BJ (cell line): ENCODE results near the gene VSIG10L2. TPM values are rescaled to one million over a fixed set of nuclear protein-coding genes. Genes with fewer than 3 reads are reported as not detected.

ENCODE experiments used
- CTCF ChIA-PET: fragments of 350-600 bp; formaldehyde crosslinking; extraction: SDS; loops from one replicate; lab custom pipeline; 2021; ENCODE audit warnings: antibody characterized with exemption, inconsistent platforms; lab: Yijun Ruan, JAX
- POLR2A ChIA-PET: fragments of 300-600 bp; sonication (Branson Sonifier 250); formaldehyde crosslinking; extraction: SDS; loops from one replicate; lab custom pipeline; 2021; ENCODE audit warnings: antibody characterized with exemption; lab: Charles Lee
- DNase-seq: peaks from one replicate; pipeline ENCODE4 v3.0.0-alpha.2; 2011; ENCODE audit warnings: low read depth
- H3K27me3 ChIP-seq: 2 replicates; pipeline ENCODE4 v1.6.0; 2011; ENCODE audit warnings: low read length; ENCODE audit not compliant: control insufficient read depth, insufficient read depth
- H3K36me3 ChIP-seq: 2 replicates; pipeline ENCODE4 v1.5.1; 2011; ENCODE audit warnings: low read length; ENCODE audit not compliant: control insufficient read depth, insufficient read depth
- H3K4me3 ChIP-seq: 2 replicates; pipeline ENCODE4 v1.5.1; 2011; ENCODE audit warnings: low read depth, mild to moderate bottlenecking, control low read depth, low read length
- polyA plus RNA-seq: library from polyadenylated mRNA; depleted of rRNA; stranded (reverse); fragments of >200 nt; gene quantifications from 2 replicates; pipeline ENCODE4 v1.2.3, GENCODE V29; 2011
- TF ChIP-seq, protein P1 (sequence below): IDR thresholded peaks from 2 replicates; pipeline ENCODE4 v1.5.1; 2011; ENCODE audit warnings: low read depth, mild to moderate bottlenecking, control low read depth, inconsistent platforms, low read length, moderate library complexity; ENCODE audit not compliant: insufficient read depth

Gene VSIG10L2
- polyA plus RNA-seq, 1 experiment: not detected

- TF ChIP-seq, protein P1, sequence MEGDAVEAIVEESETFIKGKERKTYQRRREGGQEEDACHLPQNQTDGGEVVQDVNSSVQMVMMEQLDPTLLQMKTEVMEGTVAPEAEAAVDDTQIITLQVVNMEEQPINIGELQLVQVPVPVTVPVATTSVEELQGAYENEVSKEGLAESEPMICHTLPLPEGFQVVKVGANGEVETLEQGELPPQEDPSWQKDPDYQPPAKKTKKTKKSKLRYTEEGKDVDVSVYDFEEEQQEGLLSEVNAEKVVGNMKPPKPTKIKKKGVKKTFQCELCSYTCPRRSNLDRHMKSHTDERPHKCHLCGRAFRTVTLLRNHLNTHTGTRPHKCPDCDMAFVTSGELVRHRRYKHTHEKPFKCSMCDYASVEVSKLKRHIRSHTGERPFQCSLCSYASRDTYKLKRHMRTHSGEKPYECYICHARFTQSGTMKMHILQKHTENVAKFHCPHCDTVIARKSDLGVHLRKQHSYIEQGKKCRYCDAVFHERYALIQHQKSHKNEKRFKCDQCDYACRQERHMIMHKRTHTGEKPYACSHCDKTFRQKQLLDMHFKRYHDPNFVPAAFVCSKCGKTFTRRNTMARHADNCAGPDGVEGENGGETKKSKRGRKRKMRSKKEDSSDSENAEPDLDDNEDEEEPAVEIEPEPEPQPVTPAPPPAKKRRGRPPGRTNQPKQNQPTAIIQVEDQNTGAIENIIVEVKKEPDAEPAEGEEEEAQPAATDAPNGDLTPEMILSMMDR: no peak
- no peak for DNase-seq
- Histone ChIP-seq H3K27me3 (no peaks in the 10 kb centered on the region), H3K36me3 (no peaks in the 10 kb centered on the region), H3K4me3 (no peak overlapping the region)
- CTCF ChIA-PET: interaction anchor here (2.8 kb wide), 1 partner anchor 15 kb away, joined by 8 read pairs; no protein-coding TSS in a partner anchor
- POLR2A ChIA-PET: no interaction called here
Measured at GRCh38 chr11:125957618-125958332, 11.9 kb downstream of the VSIG10L2 start.

- POLR2A ChIA-PET: no interaction called here
- TF ChIP-seq, protein P1: no peak
- no peak for DNase-seq
- H3K36me3 ChIP-seq: no peaks in the 10 kb centered on the region
- no peaks in the 10 kb centered on the region for H3K27me3 ChIP-seq
- CTCF ChIA-PET: no interaction called here
- H3K4me3 ChIP-seq: no peak overlapping the region
Measured at GRCh38 chr11:125958872-125959400, 13.1 kb downstream of the VSIG10L2 start.

GRCh38 chr11:125959511-125959910 is 13.7 kb downstream of the VSIG10L2 start:
- DNase-seq: no peak
- ChIA-PET POLR2A (no interaction called here), CTCF (no interaction called here)
- Histone ChIP-seq H3K27me3 (no peaks in the 10 kb centered on the region), H3K36me3 (no peaks in the 10 kb centered on the region), H3K4me3 (no peak overlapping the region)
- TF ChIP-seq, protein P1: no peak

DNA sequence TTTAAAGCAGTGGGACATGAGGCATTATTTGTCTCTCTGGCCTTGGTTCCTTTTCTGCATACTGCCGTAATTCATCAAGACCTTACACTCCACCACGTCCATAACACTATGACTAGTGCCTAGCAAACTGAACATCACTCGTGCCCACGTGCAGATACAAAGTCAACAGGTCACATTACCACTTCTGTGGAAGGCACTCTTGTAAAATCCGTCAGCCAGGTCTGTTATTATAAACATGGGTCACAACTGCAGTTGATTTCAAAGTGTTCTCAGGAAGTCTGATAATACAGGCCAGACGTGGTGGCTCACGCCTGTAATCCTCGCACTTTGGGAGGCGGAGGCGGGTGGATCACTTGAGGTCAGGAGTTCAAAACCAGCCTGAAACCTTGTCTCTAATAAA is 14.1 kb downstream of the VSIG10L2 start:
- H3K36me3 ChIP-seq: no peaks in the 10 kb centered on the region
- H3K4me3 ChIP-seq: no peak overlapping the region
- ChIA-PET POLR2A (no interaction called here), CTCF (no interaction called here)
- TF ChIP-seq, protein P1: no peak
- no peaks in the 10 kb centered on the region for H3K27me3 ChIP-seq
- DNase-seq: no peak

GRCh38 chr11:125960771-125961170 is 14.9 kb downstream of the VSIG10L2 start:
- Histone ChIP-seq H3K27me3 (no peaks in the 10 kb centered on the region), H3K36me3 (no peaks in the 10 kb centered on the region), H3K4me3 (no peak overlapping the region)
- POLR2A ChIA-PET: no interaction called here
- TF ChIP-seq, protein P1: no peak
- CTCF ChIA-PET: no interaction called here
- DNase-seq: no peak
